Neuronal stem cell (in vitro differentiated cells): ENCODE results near the gene PRDM8.

Experiments
- DNase-seq: peaks from one replicate; pipeline ENCODE4 v3.0.0-alpha.2; 2013; ENCODE audit warnings: low spot score
- H2AFZ ChIP-seq: one replicate; pipeline ENCODE4 v1.6.1; 2013; ENCODE audit warnings: mild to moderate bottlenecking, low read length, inconsistent platforms
- H2AK5ac ChIP-seq: 2 replicates; pipeline ENCODE4 v1.6.1; 2013; ENCODE audit warnings: low read depth, mild to moderate bottlenecking, inconsistent platforms, low read length, moderate library complexity, mixed read lengths
- H2BK120ac ChIP-seq: 2 replicates; pipeline ENCODE4 v1.6.1; 2013; ENCODE audit warnings: low read depth, mild to moderate bottlenecking, inconsistent platforms, low read length, moderate library complexity, mixed read lengths
- H2BK12ac ChIP-seq: one replicate; pipeline ENCODE4 v1.6.1; 2013; ENCODE audit warnings: low read length, inconsistent platforms
- H2BK15ac ChIP-seq: 2 replicates; pipeline ENCODE4 v1.6.1; 2013; ENCODE audit warnings: mild to moderate bottlenecking, low read length, inconsistent platforms, mixed read lengths
- H2BK5ac ChIP-seq: one replicate; pipeline ENCODE4 v1.6.1; 2013; ENCODE audit warnings: inconsistent platforms, mild to moderate bottlenecking, low read length, moderate library complexity
- H3K14ac ChIP-seq: one replicate; pipeline ENCODE4 v1.6.1; 2013; ENCODE audit warnings: low read length, inconsistent platforms
- H3K18ac ChIP-seq: 2 replicates; pipeline ENCODE4 v1.6.1; 2013; ENCODE audit warnings: low read length, inconsistent platforms
- H3K23ac ChIP-seq: 2 replicates; pipeline ENCODE4 v1.6.1; 2013; ENCODE audit warnings: low read depth, mild to moderate bottlenecking, mixed read lengths, low read length, inconsistent platforms; ENCODE audit not compliant: poor library complexity
- H3K27ac ChIP-seq: replicated peaks from 3 replicates; pipeline ENCODE4 v1.5.1; 2013; ENCODE audit warnings: low read length, inconsistent platforms
- H3K27me3 ChIP-seq, 3 experiments: 2 replicates each; pipeline ENCODE4 v1.6.1; 2013; ENCODE audit warnings: low read length in 3 of 3, mild to moderate bottlenecking in 2 of 3, inconsistent platforms in 1 of 3, low read depth in 1 of 3, mixed read lengths in 1 of 3, moderate library complexity in 1 of 3; ENCODE audit not compliant: control insufficient read depth in 3 of 3, insufficient read depth in 3 of 3
- H3K36me3 ChIP-seq, 2 donors: replicated peaks in 1 of 2; 2 replicates each; pipeline ENCODE4 v1.6.1; 2013; ENCODE audit warnings: low read length in 2 of 2; ENCODE audit not compliant: control insufficient read depth in 2 of 2, insufficient read depth in 2 of 2
- H3K4ac ChIP-seq: 2 replicates; pipeline ENCODE4 v1.6.1; 2013; ENCODE audit warnings: inconsistent platforms, mild to moderate bottlenecking, low read length, moderate library complexity
- H3K4me1 ChIP-seq, 2 donors: 1 replicate in 1 of 2; 2 replicates in 1 of 2; pipeline ENCODE4 v1.6.1; 2013; ENCODE audit warnings: low read length in 2 of 2, low read depth in 1 of 2; ENCODE audit not compliant: control insufficient read depth in 2 of 2, insufficient read depth in 1 of 2
- H3K4me2 ChIP-seq: one replicate; pipeline ENCODE4 v1.6.1; 2013; ENCODE audit warnings: mild to moderate bottlenecking, low read length, inconsistent platforms; ENCODE audit not compliant: insufficient read depth, poor library complexity, severe bottlenecking
- H3K4me3 ChIP-seq, 2 donors: 2 replicates each; pipeline ENCODE4 v1.5.1; 2013; ENCODE audit warnings: low read length in 2 of 2, mild to moderate bottlenecking in 2 of 2, inconsistent platforms in 1 of 2, moderate library complexity in 1 of 2
- H3K79me1 ChIP-seq: one replicate; pipeline ENCODE4 v1.6.1; 2013; ENCODE audit warnings: low read depth, mild to moderate bottlenecking, inconsistent platforms, low read length, moderate library complexity
- H3K9ac ChIP-seq: one replicate; pipeline ENCODE4 v1.6.1; 2013; ENCODE audit warnings: mild to moderate bottlenecking, low read depth, low read length, inconsistent platforms; ENCODE audit not compliant: poor library complexity
- H3K9me3 ChIP-seq, 2 donors: replicated peaks in 1 of 2; 2 replicates each; pipeline versions ENCODE3 to v1.6.1; 2013; ENCODE audit warnings: low read length in 2 of 2, mild to moderate bottlenecking in 2 of 2, inconsistent platforms in 1 of 2, low read depth in 1 of 2, mixed read lengths in 1 of 2, moderate library complexity in 1 of 2; ENCODE audit not compliant: control insufficient read depth in 2 of 2, insufficient read depth in 1 of 2
- H4K8ac ChIP-seq: one replicate; pipeline ENCODE4 v1.6.1; 2013; ENCODE audit warnings: low read depth, mild to moderate bottlenecking, inconsistent platforms, low read length, moderate library complexity
- H4K91ac ChIP-seq: one replicate; pipeline ENCODE4 v1.6.1; 2013; ENCODE audit warnings: low read length, low read depth, mild to moderate bottlenecking, inconsistent platforms; ENCODE audit not compliant: poor library complexity
- WGBS, 2 donors: extraction: QIAGEN DNeasy Blood & Tissue Kit; methylation state at CpG; one replicate each; pipeline ENCODE4 v1.1.7; 2013; ENCODE audit warnings: missing lambda C conversion rate in 2 of 2, mixed read lengths in 1 of 2; ENCODE audit not compliant: insufficient read length in 2 of 2, insufficient replicate concordance in 1 of 2; ENCODE audit errors: extremely low coverage in 2 of 2; 5-methylcytosine and 5-hydroxymethylcytosine counted together

The PRDM8 gene

DNA sequence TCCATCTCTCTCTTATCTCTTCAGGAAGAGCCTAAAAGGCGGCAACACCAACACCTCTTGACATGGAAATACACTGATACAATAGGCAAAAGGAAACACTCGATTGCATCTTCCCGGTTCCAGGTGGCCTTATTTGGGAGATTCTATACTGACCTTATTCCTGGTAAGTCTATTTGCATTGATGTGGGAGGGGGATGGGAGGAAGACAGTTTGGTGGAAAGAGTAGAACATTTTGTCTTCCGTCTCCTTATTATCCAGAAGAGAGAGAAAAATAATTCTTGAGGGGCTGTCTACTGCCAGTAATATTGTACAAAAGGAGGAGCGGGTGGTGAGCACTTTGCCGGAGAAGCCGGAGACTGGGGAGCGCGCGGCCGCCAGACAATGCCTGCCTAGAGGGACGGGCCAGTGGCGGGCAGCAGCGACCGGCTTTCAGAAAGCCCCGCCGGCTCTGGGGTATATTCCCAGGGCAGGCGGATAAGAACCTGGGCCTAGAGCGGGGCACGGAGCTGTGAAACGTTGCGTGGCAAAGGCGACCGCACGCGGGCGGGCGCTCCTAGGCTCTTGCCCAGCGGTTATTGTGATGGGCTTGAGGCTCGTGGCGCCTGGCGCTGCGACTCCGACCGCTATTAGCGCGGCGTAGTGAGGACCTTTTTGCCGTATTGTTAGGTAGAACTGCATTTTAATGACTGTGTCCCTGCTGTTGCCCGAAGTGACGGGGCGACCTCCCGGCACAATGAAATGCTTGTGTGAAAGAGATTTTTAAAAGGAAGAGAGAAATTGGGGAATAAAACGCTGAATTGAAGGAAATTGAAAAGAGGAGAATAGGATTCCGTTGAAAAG, 518 bp downstream of the PRDM8 start:
- peak overlapping the region; percentile 71 for H3K4me2 ChIP-seq
- no peak overlapping the region for H4K8ac ChIP-seq
- no peak overlapping the region for H3K27ac ChIP-seq
- peaks cover 9 to 12% of the 10 kb centered on the region in 2 donors for H3K4me1 ChIP-seq
- H3K27me3 ChIP-seq = peaks cover 17 to 92% (median 78%) of the 10 kb centered on the region in 3 experiments
- H3K4me3 ChIP-seq = peak overlapping the region; percentile 37 to 48
- H4K91ac ChIP-seq = no peak overlapping the region
- no peak for DNase-seq
- no peak overlapping the region for H2BK15ac ChIP-seq
- no peak overlapping the region for H2AK5ac ChIP-seq
- H3K14ac ChIP-seq = no peak overlapping the region
- peak overlapping the region; percentile 99 for H2AFZ ChIP-seq
- H3K18ac ChIP-seq = peak overlapping the region; percentile 67
- WGBS, 2 donors = 100% methylated on average over 2 of the region's 45 CpGs
- H3K4ac ChIP-seq = no peak overlapping the region
- no peak overlapping the region for H3K9ac ChIP-seq
- H3K23ac ChIP-seq = no peak overlapping the region
- peaks cover 0 to 5% of the 10 kb centered on the region in 2 donors for H3K9me3 ChIP-seq
- no peaks in the 10 kb centered on the region for H3K79me1 ChIP-seq
- H3K36me3 ChIP-seq = no peaks in the 10 kb centered on the region
- no peak overlapping the region for H2BK12ac ChIP-seq
- H2BK120ac ChIP-seq = no peak overlapping the region
- no peak overlapping the region for H2BK5ac ChIP-seq

DNA sequence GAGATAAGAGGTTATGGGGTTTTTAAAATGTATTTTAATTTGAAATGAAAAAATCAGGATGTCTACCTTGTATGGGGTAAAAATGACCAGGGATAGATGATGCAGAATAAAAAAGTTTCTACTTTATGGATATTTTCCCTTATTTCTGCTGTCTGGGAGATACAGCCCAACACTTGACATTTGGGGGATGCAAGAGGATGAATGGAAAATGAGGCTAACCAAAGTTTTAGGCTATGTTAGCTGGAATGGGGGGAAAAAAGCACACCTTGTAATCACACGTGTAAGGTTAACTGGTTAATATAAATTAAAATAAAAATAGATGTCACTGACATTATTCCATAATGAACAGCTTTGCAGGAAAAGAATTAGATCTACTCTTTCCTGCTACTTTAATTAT, 1.1 kb downstream of the PRDM8 start:
- H4K91ac ChIP-seq = no peak overlapping the region
- DNase-seq = no peak
- H2BK120ac ChIP-seq = no peak overlapping the region
- no peak overlapping the region for H2AK5ac ChIP-seq
- WGBS, 2 donors = no CpG with 5 or more reads among the region's 1 CpG
- H2AFZ ChIP-seq = peak overlapping the region; percentile 99
- peaks cover 10 to 12% of the 10 kb centered on the region in 2 donors for H3K4me1 ChIP-seq
- H3K14ac ChIP-seq = no peak overlapping the region
- no peak overlapping the region for H3K23ac ChIP-seq
- no peak overlapping the region for H2BK15ac ChIP-seq
- H4K8ac ChIP-seq = no peak overlapping the region
- no peak overlapping the region for H3K4me2 ChIP-seq
- H2BK5ac ChIP-seq = no peak overlapping the region
- no peak overlapping the region for H3K9ac ChIP-seq
- H3K79me1 ChIP-seq = no peaks in the 10 kb centered on the region
- H3K36me3 ChIP-seq = no peaks in the 10 kb centered on the region
- no peak overlapping the region for H3K4ac ChIP-seq
- H3K27ac ChIP-seq = no peak overlapping the region
- H2BK12ac ChIP-seq = no peak overlapping the region
- H3K18ac ChIP-seq = no peak overlapping the region
- H3K27me3 ChIP-seq = peaks cover 23 to 92% (median 78%) of the 10 kb centered on the region in 3 experiments
- peak overlapping the region in 1 of 2 donors; percentile 48 for H3K4me3 ChIP-seq
- H3K9me3 ChIP-seq = peaks cover 0 to 9% of the 10 kb centered on the region in 2 donors

DNA sequence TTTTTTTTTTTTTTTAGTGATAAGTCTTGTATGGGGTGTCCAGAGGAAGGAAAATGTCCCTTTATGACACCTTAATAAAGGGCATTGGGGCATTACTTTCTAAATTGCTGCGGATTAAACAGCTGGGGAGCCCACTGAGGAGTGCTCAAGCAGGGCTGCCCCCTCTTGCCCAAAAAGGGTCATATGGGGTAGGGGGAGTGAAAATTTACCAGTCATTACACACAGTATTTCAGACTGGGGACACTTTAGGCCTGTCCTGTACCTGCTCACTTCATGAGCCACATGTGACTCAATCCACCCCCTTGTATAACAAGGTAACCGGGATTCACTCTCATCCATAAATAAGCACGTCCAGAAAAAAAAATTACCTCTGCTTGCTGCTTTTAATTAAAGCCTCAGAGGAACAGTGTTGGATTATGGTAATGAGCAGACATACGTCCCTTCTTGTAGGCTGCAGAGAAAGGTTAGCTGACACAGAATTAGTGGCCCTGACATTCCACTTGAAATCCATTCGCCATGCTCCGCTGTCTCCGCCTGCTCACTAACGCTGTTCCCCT, 1.8 kb downstream of the PRDM8 start:
- no peak overlapping the region for H2BK5ac ChIP-seq
- H2BK12ac ChIP-seq = no peak overlapping the region
- H3K4me2 ChIP-seq = no peak overlapping the region
- H3K9ac ChIP-seq = no peak overlapping the region
- peaks cover 23 to 91% (median 74%) of the 10 kb centered on the region in 3 experiments for H3K27me3 ChIP-seq
- H3K4me3 ChIP-seq = no peak overlapping the region
- H3K9me3 ChIP-seq = peaks cover 0 to 9% of the 10 kb centered on the region in 2 donors
- no peak overlapping the region for H3K23ac ChIP-seq
- no peak overlapping the region for H2AFZ ChIP-seq
- DNase-seq = no peak
- no peak overlapping the region for H4K91ac ChIP-seq
- H2BK15ac ChIP-seq = no peak overlapping the region
- H2AK5ac ChIP-seq = no peak overlapping the region
- WGBS, 2 donors = no CpG with 5 or more reads among the region's 8 CpGs
- H3K36me3 ChIP-seq = no peaks in the 10 kb centered on the region
- no peaks in the 10 kb centered on the region for H3K79me1 ChIP-seq
- no peak overlapping the region for H3K14ac ChIP-seq
- H3K18ac ChIP-seq = no peak overlapping the region
- H3K27ac ChIP-seq = no peak overlapping the region
- H3K4me1 ChIP-seq = peaks cover 10 to 12% of the 10 kb centered on the region in 2 donors
- no peak overlapping the region for H3K4ac ChIP-seq
- H2BK120ac ChIP-seq = no peak overlapping the region
- no peak overlapping the region for H4K8ac ChIP-seq

DNA sequence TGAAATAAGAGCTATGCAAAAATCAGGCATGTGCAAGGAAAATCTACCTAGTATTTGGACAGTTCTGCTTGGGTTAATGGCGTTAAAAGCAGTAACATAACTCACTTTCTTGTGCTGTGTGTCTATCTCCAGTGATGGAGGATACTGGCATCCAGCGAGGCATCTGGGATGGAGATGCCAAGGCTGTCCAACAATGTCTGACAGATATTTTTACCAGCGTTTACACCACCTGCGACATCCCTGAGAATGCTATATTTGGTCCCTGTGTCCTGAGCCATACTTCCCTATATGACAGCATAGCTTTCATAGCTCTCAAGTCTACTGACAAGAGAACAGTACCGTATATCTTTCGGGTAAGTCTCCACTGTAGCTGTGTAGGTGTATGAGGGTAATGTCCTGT, 2.6 kb downstream of the PRDM8 start:
- Histone ChIP-seq H2BK12ac (no peak overlapping the region), H3K79me1 (no peaks in the 10 kb centered on the region), H2BK120ac (no peak overlapping the region), H3K14ac (no peak overlapping the region), H2BK5ac (no peak overlapping the region), H3K23ac (no peak overlapping the region), H4K8ac (no peak overlapping the region), H3K4me2 (no peak overlapping the region), H3K4me3 (no peak overlapping the region), H3K18ac (no peak overlapping the region), H4K91ac (no peak overlapping the region), H3K27ac (no peak overlapping the region), H2BK15ac (no peak overlapping the region), H3K4me1 (peaks cover 10 to 12% of the 10 kb centered on the region in 2 donors), H3K27me3 (peaks cover 23 to 91% (median 81%) of the 10 kb centered on the region in 3 experiments), H2AFZ (no peak overlapping the region), H3K9me3 (peaks cover 0 to 9% of the 10 kb centered on the region in 2 donors), H2AK5ac (no peak overlapping the region), H3K9ac (no peak overlapping the region), H3K4ac (no peak overlapping the region), H3K36me3 (no peaks in the 10 kb centered on the region)
- no CpG with 5 or more reads among the region's 6 CpGs for WGBS, 2 donors
- DNase-seq = no peak
